HepG2 (cell line): ENCODE data around the gene ELOVL2. TPM values are rescaled to one million over a fixed set of nuclear protein-coding genes. Genes with fewer than 3 reads are reported as not detected.

Experiments used
- ATF1 ChIP-seq: IDR thresholded peaks from 2 replicates; pipeline ENCODE4 v1.6.1; 2016; ENCODE audit warnings: mild to moderate bottlenecking, control low read depth
- GATAD1 ChIP-seq: IDR thresholded peaks from 2 replicates; pipeline ENCODE4 v1.6.1; 2016; ENCODE audit warnings: missing genetic modification reagents, missing compliant biosample characterization
- IRF2 ChIP-seq: IDR thresholded peaks from 2 replicates; pipeline ENCODE4 v1.6.1; 2018; ENCODE audit warnings: missing genetic modification reagents, missing compliant biosample characterization
- KDM3A ChIP-seq: IDR thresholded peaks from 2 replicates; pipeline ENCODE4 v1.6.1; 2018; ENCODE audit warnings: low read depth, missing compliant biosample characterization
- KDM5A ChIP-seq: fragments of 200-600 bp; sonication (generic); IDR thresholded peaks from 2 replicates; pipeline ENCODE4 v1.7.0; 2018; ENCODE audit warnings: antibody characterized with exemption, mild to moderate bottlenecking, low read length, borderline replicate concordance
- KMT2A ChIP-seq: sonication (generic); formaldehyde crosslinking; IDR thresholded peaks from 2 replicates; pipeline ENCODE4 v1.4.0; 2020; ENCODE audit warnings: missing genetic modification reagents
- LCORL ChIP-seq, 2 experiments: fragments of 450-650 bp in 1 of 2; sonication (generic) in 1 of 2; formaldehyde crosslinking in 1 of 2; IDR thresholded peaks; 2 replicates each; pipeline versions ENCODE4 v1.5.0 to v1.6.1; 2017 to 2020; ENCODE audit warnings: antibody characterized with exemption in 1 of 2, missing genetic modification reagents in 1 of 2
- MAF1 ChIP-seq: sonication (generic); formaldehyde crosslinking; IDR thresholded peaks from 2 replicates; pipeline ENCODE4 v1.5.0; 2020; ENCODE audit warnings: missing genetic modification reagents, borderline replicate concordance
- MAFF ChIP-seq: IDR thresholded peaks from 2 replicates; pipeline ENCODE4 v1.6.1; 2011; ENCODE audit warnings: low read depth, low read length, improper control_type of control experiment
- NFIB ChIP-seq: sonication (generic); formaldehyde crosslinking; IDR thresholded peaks from 2 replicates; pipeline ENCODE4 v1.9.0; 2021; ENCODE audit warnings: missing genetic modification reagents, mild to moderate bottlenecking, borderline replicate concordance
- TAF1 ChIP-seq: sonication (generic); formaldehyde crosslinking; IDR thresholded peaks from 2 replicates; pipeline ENCODE4 v1.4.0; 2020; ENCODE audit warnings: missing genetic modification reagents
- TMF1 ChIP-seq: sonication (generic); formaldehyde crosslinking; IDR thresholded peaks from 2 replicates; pipeline ENCODE4 v1.8.1; 2022; ENCODE audit warnings: low read depth, missing genetic modification reagents
- TRAFD1 ChIP-seq: sonication (generic); formaldehyde crosslinking; IDR thresholded peaks from 2 replicates; pipeline ENCODE4 v1.5.1; 2020; ENCODE audit warnings: missing genetic modification reagents, mild to moderate bottlenecking, borderline replicate concordance
- XRCC5 ChIP-seq: fragments of 200-400 bp; formaldehyde crosslinking; optimal IDR thresholded peaks from 2 replicates; pipeline ENCODE3; 2017; ENCODE audit warnings: mild to moderate bottlenecking, low read length
- ZFP1 ChIP-seq: IDR thresholded peaks from 2 replicates; pipeline ENCODE4 v1.6.1; 2016
- ZFP91 ChIP-seq: sonication (generic); formaldehyde crosslinking; IDR thresholded peaks from 2 replicates; pipeline ENCODE4 v1.9.0; 2022; ENCODE audit warnings: missing genetic modification reagents, mild to moderate bottlenecking, borderline replicate concordance
- ZNF335 ChIP-seq: sonication (generic); formaldehyde crosslinking; IDR thresholded peaks from 2 replicates; pipeline ENCODE4 v1.4.0; 2020; ENCODE audit warnings: missing genetic modification reagents
- ZNF44 ChIP-seq: sonication (generic); formaldehyde crosslinking; IDR thresholded peaks from 2 replicates; pipeline ENCODE4 v1.5.1; 2020; ENCODE audit warnings: mild to moderate bottlenecking, missing genetic modification reagents
- ZNF547 ChIP-seq: sonication (generic); formaldehyde crosslinking; IDR thresholded peaks from 2 replicates; pipeline ENCODE4 v1.5.1; 2020; ENCODE audit warnings: mild to moderate bottlenecking, missing genetic modification reagents
- ZNF615 ChIP-seq: sonication (generic); formaldehyde crosslinking; IDR thresholded peaks from 2 replicates; pipeline ENCODE4 v1.5.0; 2020; ENCODE audit warnings: mild to moderate bottlenecking, missing genetic modification reagents, borderline replicate concordance
- ZNF761 ChIP-seq: sonication (generic); formaldehyde crosslinking; conservative IDR thresholded peaks from 2 replicates; pipeline ENCODE4 v1.4.0; 2020; ENCODE audit warnings: mild to moderate bottlenecking, missing genetic modification reagents
- ZNF792 ChIP-seq: IDR thresholded peaks from 2 replicates; pipeline ENCODE4 v1.6.1; 2016
- ZSCAN25 ChIP-seq: sonication (generic); formaldehyde crosslinking; IDR thresholded peaks from 2 replicates; pipeline ENCODE4 v1.8.0; 2022; ENCODE audit warnings: mild to moderate bottlenecking, missing genetic modification reagents
- polyA plus RNA-seq, 8 experiments: library from polyadenylated mRNA; depleted of rRNA in 3 of 8; stranded (reverse) in 7 of 8; unstranded in 1 of 8; fragments of >200 nt; fragmentation: Illumina TruSeq in 4 of 8; extraction: Trizol in 4 of 8; gene quantifications; 2 replicates each; pipeline versions ENCODE4 v1.2.1 to v1.2.3, GENCODE V29; 2011 to 2016; ENCODE audit warnings: low read depth in 4 of 8, missing spikeins in 1 of 8, mixed read lengths in 1 of 8; ENCODE audit not compliant: insufficient read depth in 1 of 8
- total RNA-seq, 5 experiments: library from RNA; depleted of rRNA; stranded (reverse); fragments of >200 nt; fragmentation: Illumina TruSeq; extraction: Trizol; gene quantifications; 2 replicates each; pipeline ENCODE4 v1.2.3, GENCODE V29; 2016; ENCODE audit warnings: low read depth in 1 of 5
- TF ChIP-seq, protein P1 (sequence below): IDR thresholded peaks from 2 replicates; pipeline ENCODE4 v1.6.1; 2018; ENCODE audit warnings: missing genetic modification reagents
- TF ChIP-seq, protein P2 (sequence below): sonication (generic); formaldehyde crosslinking; IDR thresholded peaks from 2 replicates; pipeline ENCODE4 v1.4.0; 2020; ENCODE audit warnings: low read depth, mild to moderate bottlenecking, missing genetic modification reagents

Gene ELOVL2
- total and polyA plus RNA-seq, 2 of the 13 experiments (the other 11 are each of a cell fraction or from before 2014, with no cell fraction given), result 43.6 to 65.4 TPM

DNA sequence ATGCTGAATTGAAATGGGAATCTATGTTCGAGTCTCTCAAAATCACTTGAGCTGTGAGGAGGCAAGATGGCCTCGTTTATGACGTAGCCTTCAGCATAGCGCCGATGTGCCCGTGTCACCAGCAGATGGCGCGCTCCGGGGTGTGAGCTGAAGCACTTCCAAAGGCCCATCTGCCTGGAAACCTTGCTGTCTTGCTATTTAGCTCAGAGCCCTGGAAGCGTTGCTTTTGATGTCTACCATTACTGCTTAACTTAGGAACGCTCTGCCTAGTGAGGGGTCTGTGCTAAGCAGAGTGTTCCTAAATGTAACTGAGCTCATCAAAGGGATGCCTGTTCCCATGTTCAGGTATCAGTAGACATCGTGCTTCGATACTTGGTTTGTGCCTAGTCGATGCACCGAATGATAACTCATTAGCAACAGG lies 89.5 kb downstream of the ELOVL2 start (continued):
- TF ChIP-seq IRF2 (CRISPR knock-in tag) (peak; percentile 81; the same call in 1 of the 2 replicates), TRAFD1 (CRISPR knock-in tag) (no peak), ATF1 (peak; percentile 70), ZNF335 (CRISPR knock-in tag) (no peak; the same call in 1 of the 2 replicates), TMF1 (CRISPR knock-in tag) (no peak), KMT2A (CRISPR knock-in tag) (peak; percentile 76), TAF1 (no peak), LCORL (IDR thresholded peaks at IDR 0.05) (no peak), LCORL (CRISPR knock-in tag; IDR thresholded peaks at IDR 0.05) (peak; percentile 92), ZNF44 (CRISPR knock-in tag) (0 out of 2 replicates have a peak, but pooled peaks have one; percentile 73), GATAD1 (CRISPR knock-in tag) (peak; percentile 67; the same call in 1 of the 2 replicates), XRCC5 (peak; percentile 95), ZFP91 (CRISPR knock-in tag) (peak; percentile 65; the same call in 1 of the 2 replicates), MAFF (peak; percentile 31; the same call in 1 of the 2 replicates), KDM3A (CRISPR knock-in tag) (peak; percentile 81; the same call in 1 of the 2 replicates), ZSCAN25 (CRISPR knock-in tag) (no peak), NFIB (CRISPR knock-in tag) (0 out of 2 replicates have a peak, but pooled peaks have one; percentile 16), KDM5A (no peak), ZFP1 (CRISPR knock-in tag) (no peak), ZNF547 (CRISPR knock-in tag) (peak; percentile 59; the same call in 1 of the 2 replicates), ZNF792 (CRISPR knock-in tag) (peak; percentile 66; the same call in 1 of the 2 replicates), ZNF761 (CRISPR knock-in tag) (0 out of 2 replicates have a peak, but pooled peaks have one; percentile 35), MAF1 (CRISPR knock-in tag) (no peak), ZNF615 (CRISPR knock-in tag) (no peak)
- TF ChIP-seq, protein P1, sequence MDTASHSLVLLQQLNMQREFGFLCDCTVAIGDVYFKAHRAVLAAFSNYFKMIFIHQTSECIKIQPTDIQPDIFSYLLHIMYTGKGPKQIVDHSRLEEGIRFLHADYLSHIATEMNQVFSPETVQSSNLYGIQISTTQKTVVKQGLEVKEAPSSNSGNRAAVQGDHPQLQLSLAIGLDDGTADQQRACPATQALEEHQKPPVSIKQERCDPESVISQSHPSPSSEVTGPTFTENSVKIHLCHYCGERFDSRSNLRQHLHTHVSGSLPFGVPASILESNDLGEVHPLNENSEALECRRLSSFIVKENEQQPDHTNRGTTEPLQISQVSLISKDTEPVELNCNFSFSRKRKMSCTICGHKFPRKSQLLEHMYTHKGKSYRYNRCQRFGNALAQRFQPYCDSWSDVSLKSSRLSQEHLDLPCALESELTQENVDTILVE, result peak; percentile 42; the same call in 1 of the 2 replicates
- TF ChIP-seq, protein P2, sequence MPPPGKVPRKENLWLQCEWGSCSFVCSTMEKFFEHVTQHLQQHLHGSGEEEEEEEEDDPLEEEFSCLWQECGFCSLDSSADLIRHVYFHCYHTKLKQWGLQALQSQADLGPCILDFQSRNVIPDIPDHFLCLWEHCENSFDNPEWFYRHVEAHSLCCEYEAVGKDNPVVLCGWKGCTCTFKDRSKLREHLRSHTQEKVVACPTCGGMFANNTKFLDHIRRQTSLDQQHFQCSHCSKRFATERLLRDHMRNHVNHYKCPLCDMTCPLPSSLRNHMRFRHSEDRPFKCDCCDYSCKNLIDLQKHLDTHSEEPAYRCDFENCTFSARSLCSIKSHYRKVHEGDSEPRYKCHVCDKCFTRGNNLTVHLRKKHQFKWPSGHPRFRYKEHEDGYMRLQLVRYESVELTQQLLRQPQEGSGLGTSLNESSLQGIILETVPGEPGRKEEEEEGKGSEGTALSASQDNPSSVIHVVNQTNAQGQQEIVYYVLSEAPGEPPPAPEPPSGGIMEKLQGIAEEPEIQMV (CRISPR knock-in tag), result peak; percentile 62; the same call in 1 of the 2 replicates
